Heart left ventricle (tissue), 16 donors: ENCODE data around the gene GJD3. TPM values are rescaled to one million over a fixed set of nuclear protein-coding genes. Genes with fewer than 3 reads are reported as not detected.

Experiments
- ATAC-seq, 4 donors: fragments of 200-7000 bp; cut with Tn5 transposase; one replicate each; pipeline ENCODE4 v1.9.1; 2020 to 2022; ENCODE audit warnings: moderate library complexity in 4 of 4, mild to moderate bottlenecking in 3 of 4, moderate number of reproducible peaks in 1 of 4
- DNase-seq, 5 donors: peaks; one replicate each; pipeline ENCODE4 v3.0.0-alpha.2; 2020
- H3K27ac ChIP-seq, 12 donors: fragments of 200-600 bp; sonication (generic) in 4 of 12; one replicate each; pipeline versions ENCODE4 v1.5.0 to v1.8.0; 2016 to 2022; ENCODE audit warnings: mild to moderate bottlenecking in 2 of 12
- H3K27me3 ChIP-seq, 9 donors: fragments of 200-600 bp; sonication (generic) in 2 of 9; one replicate each; pipeline versions ENCODE4 v1.5.1 to v1.8.0; 2016 to 2022; ENCODE audit warnings: mild to moderate bottlenecking in 3 of 9
- H3K36me3 ChIP-seq, 9 donors: fragments of 200-600 bp; sonication (generic) in 2 of 9; one replicate each; pipeline versions ENCODE4 v1.5.0 to v1.8.0; 2018 to 2022; ENCODE audit warnings: mild to moderate bottlenecking in 2 of 9
- H3K4me1 ChIP-seq, 12 donors: fragments of 200-600 bp; sonication (generic) in 4 of 12; one replicate each; pipeline versions ENCODE4 v1.5.0 to v1.8.0; 2016 to 2022; ENCODE audit warnings: mild to moderate bottlenecking in 3 of 12
- H3K4me3 ChIP-seq, 12 donors: fragments of 200-600 bp; sonication (generic) in 4 of 12; one replicate each; pipeline versions ENCODE4 v1.5.0 to v1.8.0; 2017 to 2022; ENCODE audit warnings: mild to moderate bottlenecking in 9 of 12, moderate library complexity in 4 of 12
- H3K9me3 ChIP-seq, 12 donors: fragments of 200-600 bp; sonication (generic) in 4 of 12; one replicate each; pipeline versions ENCODE4 v1.5.0 to v1.8.0; 2016 to 2022; ENCODE audit warnings: mild to moderate bottlenecking in 1 of 12
- CTCF ChIP-seq, 12 donors: fragments of 200-600 bp; sonication (generic) in 4 of 12; IDR thresholded peaks; one replicate each; pipeline versions ENCODE4 v1.5.0 to v1.8.0; 2018 to 2022; ENCODE audit warnings: antibody characterized with exemption in 12 of 12, mild to moderate bottlenecking in 5 of 12
- POLR2A ChIP-seq, 2 donors: fragments of 450-650 bp; IDR thresholded peaks; one replicate each; pipeline ENCODE4 v1.6.1; 2017; ENCODE audit warnings: antibody characterized with exemption in 2 of 2, mild to moderate bottlenecking in 2 of 2, moderate library complexity in 2 of 2
- WGBS, 4 donors: extraction: QIAGEN DNeasy Blood & Tissue Kit in 2 of 4; methylation state at CpG; one replicate each; pipeline versions ENCODE4 v1.1.5 to v1.1.7; 2013 to 2018; 5-methylcytosine and 5-hydroxymethylcytosine counted together
- intact Hi-C, 10 donors: fragments of 100-400 bp; cut with DNase I; formaldehyde crosslinking; loops; one replicate each; pipeline versions ENCODE4 v1.11.1 to v1.14.2; 2022
- polyA plus RNA-seq, 2 donors: library from polyadenylated mRNA; stranded (reverse); fragments of 200-250 nt; gene quantifications; one replicate each; pipeline ENCODE4 v1.2.3, GENCODE V29; 2013
- total RNA-seq, 9 donors: library from RNA; depleted of rRNA in 2 of 9; stranded (reverse); fragments of >200 nt in 2 of 9; fragmentation: NEBNext Ultra II Directional in 3 of 9; extraction: Animal tissue kit (Norgen Biotek cat#: 25700) in 3 of 9; gene quantifications; one replicate each; pipeline versions ENCODE4 v1.1.0 to v1.2.4, GENCODE V29; 2016 to 2023
- donor health status: ischemic (EF 13 %, LVEDD 7.1; RV severe dilation, severe dysfunction).
- donor health status: healthy with polysubstance abuse.
- donor health status: DM: no; HTN: yes; CAD: no.
- donor health status: DM: no; HTN: no; CAD: no.
- donor health status: ischemic (EF 25% LVEDD 6.9; RV normal size, moderate dysfunction).
- donor health status: ischemic (EF 25% LVEDD 5.7; RV mildly dilated, moderate dysfunction).
- donor health status: healthy.
- donor health status: DM: yes; HTN: yes; CAD: no.
- donor health status: ischemic (EF 35%, LVEDD 5.7; RV mildly dilated, moderate dysfunction).
- donor health status: nonischemic (EF 11% LVEDD 7.7; RV severe dilation, severe dysfunction).
- donor health status: DM: yes; HTN: yes; CAD: no.
- donor health status: PGD.
- donor health status: ischemic (EF 29% LVEDD 5.4; RV normal size, mild dysfunction).
- donor health status: nonischemic (EF 23%, LVEDD 6.1; RV moderate dilation, normal function).

Gene GJD3
- total and polyA plus RNA-seq, 11 donors, result 0.30 to 8.7 (median 2.1) TPM

GRCh38 chr17:40343219-40344119 is 21.1 kb downstream of the GJD3 start:
- Histone ChIP-seq H3K4me1 (peaks cover 20 to 91% (median 68%) of the 10 kb centered on the region in 12 donors), H3K27me3 (no peaks in the 10 kb centered on the region), H3K4me3 (peak overlapping the region; percentile 62 to 98 (median 82)), H3K9me3 (no peaks in the 10 kb centered on the region), H3K36me3 (peaks cover 0 to 11% (median 2%) of the 10 kb centered on the region in 9 donors), H3K27ac (peak overlapping the region; percentile 88 to 99 (median 96))
- 35 to 44% (median 41%) methylated on average over 13 to 15 of the region's 15 CpGs for WGBS, 4 donors
- peak in 4 of 5 donors; percentile 75 to 80 (median 80) for DNase-seq
- peak in 1 of 4 donors; percentile 2 for ATAC-seq
- intact Hi-C loops, result loop anchor here in 2 of 10 donors (2.0 kb wide), 2 partner anchors 25 to 27 kb away; no protein-coding TSS in a partner anchor
- TF ChIP-seq POLR2A (IDR thresholded peaks at IDR 0.05) (no peak), CTCF (IDR thresholded peaks at IDR 0.05) (no peak)

GRCh38 chr17:40342504-40343218 is 21.9 kb downstream of the GJD3 start:
- peak overlapping the region; percentile 62 to 98 (median 82) for H3K4me3 ChIP-seq
- DNase-seq (no peak), ATAC-seq (no peak)
- H3K9me3 ChIP-seq, result no peaks in the 10 kb centered on the region
- WGBS, 4 donors, result 22 to 35% (median 32%) methylated on average over 15 to 38 of the region's 38 CpGs
- intact Hi-C loops, result loop anchor here in 1 of 10 donors (1.0 kb wide), 1 partner anchor 25 kb away; no protein-coding TSS in a partner anchor
- TF ChIP-seq POLR2A (IDR thresholded peaks at IDR 0.05) (no peak), CTCF (IDR thresholded peaks at IDR 0.05) (no peak)
- H3K36me3 ChIP-seq, result peaks cover 0 to 10% (median 0%) of the 10 kb centered on the region in 9 donors
- H3K27me3 ChIP-seq, result no peaks in the 10 kb centered on the region
- peak overlapping the region; percentile 88 to 99 (median 96) for H3K27ac ChIP-seq
- peaks cover 16 to 88% (median 63%) of the 10 kb centered on the region in 12 donors for H3K4me1 ChIP-seq

GRCh38 chr17:40341808-40342503 is 22.6 kb downstream of the GJD3 start:
- peak; percentile 88 to 92 (median 90) for DNase-seq
- H3K36me3 ChIP-seq, result peaks cover 0 to 10% (median 0%) of the 10 kb centered on the region in 9 donors
- no peaks in the 10 kb centered on the region for H3K9me3 ChIP-seq
- ATAC-seq, result peak; percentile 27 to 68 (median 62)
- peaks cover 13 to 87% (median 60%) of the 10 kb centered on the region in 12 donors for H3K4me1 ChIP-seq
- intact Hi-C loops, result loop anchor here in 2 of 10 donors (1.0 kb wide), 2 partner anchors 10 to 25 kb away; no protein-coding TSS in a partner anchor
- peak overlapping the region; percentile 62 to 98 (median 82) for H3K4me3 ChIP-seq
- peak overlapping the region; percentile 88 to 99 (median 96) for H3K27ac ChIP-seq
- no peaks in the 10 kb centered on the region for H3K27me3 ChIP-seq
- no peak for TF ChIP-seq CTCF (IDR thresholded peaks at IDR 0.05)
- no peak for TF ChIP-seq POLR2A (IDR thresholded peaks at IDR 0.05)
- 0 to 2% (median 1%) methylated on average over 21 to 55 of the region's 55 CpGs for WGBS, 4 donors
